Loucy (cell line): ENCODE results near the gene POU3F1.

Experiments used
- H2AFZ ChIP-seq: fragments of 200-600 bp; sonication (generic); 2 replicates; pipeline ENCODE4 v1.6.0; 2016; ENCODE audit warnings: antibody characterized with exemption, mild to moderate bottlenecking, low read length, moderate library complexity
- H3F3A ChIP-seq: fragments of 200-600 bp; 2 replicates; pipeline ENCODE4 v1.6.0; 2016; ENCODE audit warnings: antibody characterized with exemption, low read depth, mild to moderate bottlenecking
- H3K27me3 ChIP-seq: fragments of 200-600 bp; sonication (generic); 2 replicates; pipeline ENCODE4 v1.6.1; 2014; ENCODE audit warnings: low read length, mild to moderate bottlenecking; ENCODE audit not compliant: insufficient read depth, poor library complexity, severe bottlenecking
- H3K36me3 ChIP-seq: fragments of 200-600 bp; sonication (generic); 2 replicates; pipeline ENCODE4 v1.6.1; 2016; ENCODE audit warnings: low read length; ENCODE audit not compliant: insufficient read depth
- H3K4me1 ChIP-seq: fragments of 200-600 bp; sonication (generic); 2 replicates; pipeline ENCODE4 v1.5.1; 2014; ENCODE audit warnings: low read length, mild to moderate bottlenecking; ENCODE audit not compliant: insufficient read depth, poor library complexity, severe bottlenecking
- H3K4me2 ChIP-seq: fragments of 200-600 bp; sonication (generic); 2 replicates; pipeline ENCODE4 v1.6.0; 2014; ENCODE audit warnings: antibody characterized with exemption, low read length, low read depth, mild to moderate bottlenecking; ENCODE audit not compliant: poor library complexity, severe bottlenecking
- H3K4me3 ChIP-seq: fragments of 200-600 bp; sonication (generic); 2 replicates; pipeline ENCODE4 v1.5.1; 2014; ENCODE audit warnings: low read length, mild to moderate bottlenecking, mixed read lengths; ENCODE audit not compliant: poor library complexity, severe bottlenecking
- H3K79me2 ChIP-seq: fragments of 200-600 bp; sonication (generic); 2 replicates; pipeline ENCODE4 v1.6.1; 2014; ENCODE audit warnings: low read length; ENCODE audit not compliant: insufficient read depth
- H3K9ac ChIP-seq: fragments of 200-600 bp; sonication (generic); 2 replicates; pipeline ENCODE4 v1.6.0; 2014; ENCODE audit warnings: mild to moderate bottlenecking, low read depth, low read length, moderate library complexity; ENCODE audit not compliant: poor library complexity, severe bottlenecking
- H3K9me2 ChIP-seq: fragments of 200-600 bp; sonication (generic); replicated peaks from 2 replicates; pipeline ENCODE4 v1.6.1; 2016; ENCODE audit warnings: low read depth, low read length, mixed read lengths
- H3K9me3 ChIP-seq: fragments of 200-600 bp; sonication (generic); 2 replicates; pipeline ENCODE4 v1.6.1; 2014; ENCODE audit warnings: mild to moderate bottlenecking, antibody characterized with exemption, low read length, low read depth; ENCODE audit not compliant: insufficient read depth
- H4K20me1 ChIP-seq: fragments of 200-600 bp; sonication (generic); 2 replicates; pipeline ENCODE4 v1.6.0; 2014; ENCODE audit warnings: antibody characterized with exemption, low read length, mild to moderate bottlenecking; ENCODE audit not compliant: insufficient read depth, poor library complexity, severe bottlenecking
- EZH2phosphoT487 ChIP-seq: fragments of 200-600 bp; IDR thresholded peaks from 2 replicates; pipeline ENCODE4 v1.6.1; 2018; ENCODE audit warnings: antibody characterized with exemption, mild to moderate bottlenecking, moderate library complexity, borderline replicate concordance
- TF ChIP-seq, protein P1 (sequence below): fragments of 200-600 bp; sonication (generic); conservative IDR thresholded peaks from 2 replicates; pipeline ENCODE4 v1.5.1; 2014; ENCODE audit warnings: mild to moderate bottlenecking, antibody characterized with exemption, low read length

The POU3F1 gene

DNA sequence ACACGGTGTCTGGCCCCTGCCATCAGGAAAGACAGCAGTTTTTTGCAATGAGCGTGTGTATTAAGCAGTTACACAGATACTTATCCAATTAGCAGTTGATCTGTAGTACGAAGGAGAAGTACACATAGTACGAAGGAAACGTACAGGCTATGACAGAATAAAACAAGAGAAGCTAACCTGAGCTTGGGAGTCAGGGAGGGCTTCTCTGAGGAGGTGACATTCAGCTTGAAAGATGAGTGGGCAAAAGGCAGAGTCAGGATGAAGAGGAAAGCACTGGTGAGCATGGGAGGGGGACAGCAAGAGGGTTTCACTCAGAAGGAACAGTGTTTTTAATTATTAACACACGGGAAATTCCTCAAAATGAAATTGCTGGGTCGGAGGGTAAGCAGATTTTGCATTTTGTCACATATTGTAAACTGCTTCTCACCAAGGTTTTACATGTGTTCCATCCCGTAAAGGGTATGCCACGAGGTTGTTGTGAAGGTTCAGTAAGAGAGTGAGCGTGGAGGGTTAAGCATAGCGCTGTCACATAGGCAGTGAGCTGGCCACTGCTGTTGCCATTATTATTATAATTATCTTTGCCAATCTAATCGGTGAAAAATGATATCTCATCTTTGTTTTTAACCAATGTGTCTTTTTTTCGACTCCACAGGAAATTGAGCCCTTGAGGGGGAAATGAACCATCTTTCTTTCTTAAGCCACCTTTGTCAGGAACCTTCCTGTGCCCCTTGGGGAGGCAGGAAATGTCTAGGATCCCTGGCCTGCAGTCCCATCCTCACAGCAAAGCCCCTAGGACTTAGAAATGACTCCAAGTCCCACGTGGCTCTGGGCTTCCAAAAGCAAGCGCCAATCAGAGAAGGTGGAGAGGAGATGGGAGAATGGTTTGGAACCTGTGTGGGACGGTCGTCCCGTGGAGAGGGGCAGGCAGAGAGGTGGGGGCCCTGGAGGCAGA lies 47.3 kb upstream of the POU3F1 start:
- Histone ChIP-seq H3K27me3 (no peaks in the 10 kb centered on the region), H3K79me2 (no peaks in the 10 kb centered on the region), H3K9ac (no peak overlapping the region), H3K9me2 (no peaks in the 10 kb centered on the region), H4K20me1 (no peaks in the 10 kb centered on the region), H3F3A (no peaks in the 10 kb centered on the region), H3K9me3 (no peaks in the 10 kb centered on the region), H3K4me3 (no peak overlapping the region), H3K4me2 (no peak overlapping the region), H3K36me3 (no peaks in the 10 kb centered on the region), H2AFZ (no peak overlapping the region), H3K4me1 (no peaks in the 10 kb centered on the region)
- no peak for TF ChIP-seq EZH2phosphoT487
- TF ChIP-seq, protein P1, sequence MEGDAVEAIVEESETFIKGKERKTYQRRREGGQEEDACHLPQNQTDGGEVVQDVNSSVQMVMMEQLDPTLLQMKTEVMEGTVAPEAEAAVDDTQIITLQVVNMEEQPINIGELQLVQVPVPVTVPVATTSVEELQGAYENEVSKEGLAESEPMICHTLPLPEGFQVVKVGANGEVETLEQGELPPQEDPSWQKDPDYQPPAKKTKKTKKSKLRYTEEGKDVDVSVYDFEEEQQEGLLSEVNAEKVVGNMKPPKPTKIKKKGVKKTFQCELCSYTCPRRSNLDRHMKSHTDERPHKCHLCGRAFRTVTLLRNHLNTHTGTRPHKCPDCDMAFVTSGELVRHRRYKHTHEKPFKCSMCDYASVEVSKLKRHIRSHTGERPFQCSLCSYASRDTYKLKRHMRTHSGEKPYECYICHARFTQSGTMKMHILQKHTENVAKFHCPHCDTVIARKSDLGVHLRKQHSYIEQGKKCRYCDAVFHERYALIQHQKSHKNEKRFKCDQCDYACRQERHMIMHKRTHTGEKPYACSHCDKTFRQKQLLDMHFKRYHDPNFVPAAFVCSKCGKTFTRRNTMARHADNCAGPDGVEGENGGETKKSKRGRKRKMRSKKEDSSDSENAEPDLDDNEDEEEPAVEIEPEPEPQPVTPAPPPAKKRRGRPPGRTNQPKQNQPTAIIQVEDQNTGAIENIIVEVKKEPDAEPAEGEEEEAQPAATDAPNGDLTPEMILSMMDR = no peak

DNA sequence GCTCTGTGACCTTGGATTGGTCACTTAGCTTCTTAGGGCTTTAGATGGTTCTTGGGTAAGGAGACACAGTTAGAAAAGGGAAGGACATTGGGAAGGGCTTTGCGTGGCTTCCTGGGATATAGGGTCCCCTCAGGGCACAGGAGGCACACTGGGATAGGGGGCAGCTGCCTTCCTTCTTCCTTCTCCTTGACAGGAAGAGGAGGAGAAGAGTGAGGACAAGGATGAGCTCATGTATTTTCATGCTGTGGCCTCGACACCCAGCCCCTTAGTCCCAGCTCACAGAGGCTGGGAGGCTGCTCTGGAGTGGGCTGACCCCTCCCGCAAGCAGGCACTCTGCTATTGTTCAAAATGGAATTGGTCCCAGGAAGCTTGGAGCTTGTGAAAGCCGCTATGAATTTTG lies 45.7 kb upstream of the POU3F1 start:
- Histone ChIP-seq H3K36me3 (no peaks in the 10 kb centered on the region), H2AFZ (no peak overlapping the region), H3K79me2 (no peaks in the 10 kb centered on the region), H3K9me2 (no peaks in the 10 kb centered on the region), H3K9me3 (no peaks in the 10 kb centered on the region), H3K27me3 (no peaks in the 10 kb centered on the region), H3K4me3 (no peak overlapping the region), H4K20me1 (no peaks in the 10 kb centered on the region), H3F3A (no peaks in the 10 kb centered on the region), H3K9ac (no peak overlapping the region), H3K4me1 (no peaks in the 10 kb centered on the region), H3K4me2 (no peak overlapping the region)
- no peak for TF ChIP-seq EZH2phosphoT487
- TF ChIP-seq, protein P1 = no peak

DNA sequence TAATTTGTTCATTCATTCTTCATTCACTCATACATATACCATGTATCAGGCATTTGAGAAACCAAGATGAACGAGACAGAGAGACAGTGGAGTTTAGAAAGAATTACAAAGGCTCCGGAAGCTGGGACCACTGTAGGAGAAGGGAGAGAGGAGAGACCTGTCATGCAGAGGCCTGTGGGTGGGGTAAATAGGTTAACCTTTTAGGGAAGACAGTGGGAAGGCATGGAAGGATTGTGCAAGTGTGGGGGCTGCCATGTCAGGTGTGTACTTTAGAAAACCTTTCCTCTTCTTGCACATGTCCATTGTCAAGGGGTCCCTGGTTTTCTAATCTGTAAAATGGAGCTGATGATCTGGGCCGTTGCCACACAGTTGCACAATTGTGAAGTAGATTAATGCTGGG lies 44.2 kb upstream of the POU3F1 start:
- Histone ChIP-seq H3K79me2 (no peaks in the 10 kb centered on the region), H3K36me3 (no peaks in the 10 kb centered on the region), H3F3A (no peaks in the 10 kb centered on the region), H3K9me2 (no peaks in the 10 kb centered on the region), H3K4me2 (no peak overlapping the region), H3K9me3 (no peaks in the 10 kb centered on the region), H3K4me1 (no peaks in the 10 kb centered on the region), H4K20me1 (no peaks in the 10 kb centered on the region), H3K27me3 (no peaks in the 10 kb centered on the region), H2AFZ (no peak overlapping the region), H3K4me3 (no peak overlapping the region), H3K9ac (no peak overlapping the region)
- TF ChIP-seq EZH2phosphoT487 = no peak
- TF ChIP-seq, protein P1 = no peak
